Subcutaneous adipose tissue (tissue), 4 donors: ENCODE results near the gene STX7. TPM values are rescaled to one million over a fixed set of nuclear protein-coding genes. Genes with fewer than 3 reads are reported as not detected.

Source experiments
- CTCF ChIP-seq: fragments of 450-650 bp; IDR thresholded peaks from one replicate; pipeline ENCODE4 v1.5.1; 2016; ENCODE audit warnings: low read depth, mild to moderate bottlenecking, control low read depth, antibody characterized with exemption, moderate library complexity
- total RNA-seq, 4 donors: library from RNA; depleted of rRNA; stranded (reverse); fragments of >200 nt; gene quantifications; one replicate each; pipeline ENCODE4 v1.1.0, GENCODE V29; 2016

STX7 gene
- total RNA-seq, 4 donors from 2014 or later: 38.4 to 94.7 (median 57.1) TPM

- TF ChIP-seq CTCF: no peak
Measured at GRCh38 chr6:132482581-132482980, 30.3 kb downstream of the STX7 start.

GRCh38 chr6:132481189-132481588 lies 31.7 kb downstream of the STX7 start:
- TF ChIP-seq CTCF: no peak

GRCh38 chr6:132479131-132479530 lies 33.8 kb downstream of the STX7 start:
- TF ChIP-seq CTCF: no peak

- no peak for TF ChIP-seq CTCF
Measured at GRCh38 chr6:132478674-132479073, 34.2 kb downstream of the STX7 start.

- TF ChIP-seq CTCF: no peak
Measured at GRCh38 chr6:132478266-132478665, 34.6 kb downstream of the STX7 start.

GRCh38 chr6:132476688-132477087 lies 36.2 kb downstream of the STX7 start:
- TF ChIP-seq CTCF: no peak

GRCh38 chr6:132475925-132476324 lies 37.0 kb downstream of the STX7 start:
- no peak for TF ChIP-seq CTCF
